NOMO-1 (cell line): Measurements from ENCODE around the gene ZNF581.

Source experiments
- DNase-seq, 2 experiments: peaks; one replicate each; lab custom pipeline; 2025; ENCODE audit not compliant: unreplicated experiment in 2 of 2; lab: John Stamatoyannopoulos, UW

The ZNF581 gene

DNA sequence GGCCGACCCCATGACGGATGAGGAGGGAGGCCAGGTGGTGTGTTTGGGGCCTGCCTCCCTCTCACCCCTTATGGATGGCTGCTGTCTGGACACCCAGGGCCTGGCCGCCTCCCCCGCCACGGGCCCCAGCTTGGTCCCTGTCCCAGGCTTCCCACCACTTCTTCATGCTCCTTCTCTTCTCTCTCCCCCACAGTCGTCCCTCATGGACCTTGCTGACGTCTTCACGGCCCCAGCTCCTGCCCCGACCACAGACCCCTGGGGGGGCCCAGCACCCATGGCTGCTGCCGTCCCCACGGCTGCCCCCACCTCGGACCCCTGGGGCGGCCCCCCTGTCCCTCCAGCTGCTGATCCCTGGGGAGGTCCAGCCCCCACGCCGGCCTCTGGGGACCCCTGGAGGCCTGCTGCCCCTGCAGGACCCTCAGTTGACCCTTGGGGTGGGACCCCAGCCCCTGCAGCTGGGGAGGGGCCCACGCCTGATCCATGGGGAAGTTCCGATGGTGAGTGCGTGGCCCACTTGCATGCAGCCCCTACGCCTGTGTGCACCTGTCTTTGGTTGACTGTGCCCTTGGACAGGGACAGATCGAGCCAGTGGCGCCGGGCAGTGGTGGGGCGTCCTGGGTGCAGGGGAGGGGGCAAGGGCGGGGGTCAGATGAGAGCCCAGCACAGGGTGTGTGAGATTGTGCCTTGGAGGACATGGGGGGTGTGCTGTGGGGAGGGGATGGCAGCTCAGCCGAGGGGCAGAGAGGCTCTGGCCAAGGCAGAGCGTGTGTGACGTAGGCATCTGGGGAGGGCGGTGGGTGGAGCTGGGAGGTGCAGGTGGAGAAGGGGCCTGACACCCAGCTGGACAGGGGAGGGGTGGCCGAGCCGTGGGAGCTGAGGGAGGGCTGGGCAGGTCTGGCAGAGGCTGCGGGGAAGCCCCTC lies 48.4 kb downstream of the ZNF581 start:
- no peak for DNase-seq

- no peak for DNase-seq
These were observed 49.2 kb downstream of the ZNF581 start for GRCh38 chr19:55692681-55693081.

- no peak for DNase-seq
These were observed 50.0 kb downstream of the ZNF581 start for GRCh38 chr19:55693336-55693974.

DNA sequence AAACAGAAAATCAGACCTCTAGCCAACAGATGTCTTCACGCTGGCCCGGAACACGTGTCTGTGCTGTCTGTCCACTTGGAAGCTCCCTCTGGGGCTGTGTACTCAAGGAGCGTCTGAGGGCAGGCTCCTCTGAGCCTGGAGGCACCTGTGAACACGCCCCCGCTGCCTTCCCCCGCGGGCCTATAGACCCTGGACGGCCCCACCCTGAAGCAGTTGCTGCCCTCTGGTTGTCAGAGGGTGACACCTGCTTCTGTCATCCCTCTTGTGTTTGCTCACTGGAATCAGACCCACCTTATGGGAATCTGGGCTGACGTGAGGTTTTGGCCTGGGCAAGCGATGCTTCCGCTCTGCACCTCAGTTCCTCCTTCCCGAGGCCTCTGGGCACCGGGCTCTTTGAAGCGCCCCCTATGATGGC lies 50.8 kb downstream of the ZNF581 start:
- no peak for DNase-seq

- DNase-seq: no peak
These were observed 51.4 kb downstream of the ZNF581 start for GRCh38 chr19:55694656-55695491.
